Activated CD4-positive, alpha-beta T cell treated with anti-CD3 and anti-CD28 coated beads, Interleukin-2, amount 10 ng/mL, durations not matched to agents 7 days and 5 days (primary cell): ENCODE results near the gene TMEM79. TPM values are rescaled to one million over a fixed set of nuclear protein-coding genes. Genes with fewer than 3 reads are reported as not detected.

Experiments used
- CTCF ChIA-PET: fragments of 350-600 bp; sonication (Branson Sonifier 250); formaldehyde crosslinking; loops from one replicate; lab custom pipeline; 2021; ENCODE audit warnings: antibody characterized with exemption; lab: Charles Lee
- POLR2A ChIA-PET: fragments of 350-600 bp; sonication (Branson Sonifier 250); formaldehyde crosslinking; loops from one replicate; lab custom pipeline; 2021; ENCODE audit warnings: antibody characterized with exemption; lab: Charles Lee
- DNase-seq: peaks from one replicate; pipeline ENCODE4 v3.0.0-alpha.2; 2020
- H3K27ac Mint-ChIP-seq: one replicate; pipeline ENCODE4 v1.8.0; 2021; ENCODE audit warnings: mild to moderate bottlenecking, moderate library complexity, mixed read lengths
- H3K27me3 Mint-ChIP-seq: one replicate; pipeline ENCODE4 v1.8.0; 2021; ENCODE audit warnings: mixed read lengths
- H3K36me3 Mint-ChIP-seq: one replicate; pipeline ENCODE4 v1.8.0; 2021; ENCODE audit warnings: low read depth, mixed read lengths
- H3K4me1 Mint-ChIP-seq: one replicate; pipeline ENCODE4 v1.8.0; 2021; ENCODE audit warnings: mixed read lengths
- H3K4me3 Mint-ChIP-seq: one replicate; pipeline ENCODE4 v1.8.0; 2021; ENCODE audit warnings: mild to moderate bottlenecking, moderate library complexity, mixed read lengths
- H3K9me3 Mint-ChIP-seq: one replicate; pipeline ENCODE4 v1.8.0; 2021; ENCODE audit warnings: mixed read lengths
- total RNA-seq, 2 experiments: library from RNA; stranded (reverse); gene quantifications; one replicate each; pipeline ENCODE4 v1.2.3, GENCODE V29; 2021

The TMEM79 gene
- total RNA-seq, 2 experiments from 2014 or later, result 11.6 to 14.4 TPM

GRCh38 chr1:156289857-156290256 lies 5.7 kb downstream of the TMEM79 start:
- CTCF ChIA-PET, result no interaction called here
- no peak for DNase-seq
- no peak overlapping the region for H3K4me3 Mint-ChIP-seq
- H3K36me3 Mint-ChIP-seq, result peaks cover 16% of the 10 kb centered on the region
- H3K9me3 Mint-ChIP-seq, result no peaks in the 10 kb centered on the region
- peaks cover 11% of the 10 kb centered on the region for H3K4me1 Mint-ChIP-seq
- no peaks in the 10 kb centered on the region for H3K27me3 Mint-ChIP-seq
- POLR2A ChIA-PET, result no interaction called here
- H3K27ac Mint-ChIP-seq, result no peak overlapping the region

- Mint-ChIP-seq H3K9me3 (no peaks in the 10 kb centered on the region), H3K4me1 (peaks cover 20% of the 10 kb centered on the region), H3K27ac (peak overlapping the region; percentile 25), H3K4me3 (no peak overlapping the region), H3K36me3 (peaks cover 11% of the 10 kb centered on the region), H3K27me3 (no peaks in the 10 kb centered on the region)
- POLR2A ChIA-PET, result no interaction called here
- CTCF ChIA-PET, result interaction anchor here (1.6 kb wide), 1 partner anchor 8 kb away, joined by 6 read pairs; the partner anchor contains the start of gene SMG5
- peak; percentile 18 for DNase-seq
Measured at GRCh38 chr1:156291226-156292061, 7.3 kb downstream of the TMEM79 start.

- peaks cover 11% of the 10 kb centered on the region for H3K36me3 Mint-ChIP-seq
- H3K27me3 Mint-ChIP-seq, result no peaks in the 10 kb centered on the region
- ChIA-PET POLR2A (no interaction called here), CTCF (interaction anchor here (1.3 kb wide), 1 partner anchor 10 kb away, joined by 7 read pairs; the partner anchor contains the start of genes SMG5 and TMEM79)
- H3K9me3 Mint-ChIP-seq, result no peaks in the 10 kb centered on the region
- H3K4me1 Mint-ChIP-seq, result peaks cover 20% of the 10 kb centered on the region
- H3K27ac Mint-ChIP-seq, result no peak overlapping the region
- DNase-seq, result no peak
- no peak overlapping the region for H3K4me3 Mint-ChIP-seq
Measured at GRCh38 chr1:156293098-156293434, 8.9 kb downstream of the TMEM79 start.

GRCh38 chr1:156293895-156294294 lies 9.8 kb downstream of the TMEM79 start:
- Mint-ChIP-seq H3K27me3 (no peaks in the 10 kb centered on the region), H3K36me3 (peaks cover 9% of the 10 kb centered on the region), H3K4me3 (peak overlapping the region; percentile 13), H3K9me3 (no peaks in the 10 kb centered on the region), H3K4me1 (peaks cover 20% of the 10 kb centered on the region), H3K27ac (no peak overlapping the region)
- CTCF ChIA-PET, result interaction anchor here (1.0 to 1.3 kb wide), 2 partner anchors 11 to 13 kb away, joined by 3 to 7 read pairs; partner anchors contain the start of genes SMG5 and TMEM79
- POLR2A ChIA-PET, result no interaction called here
- DNase-seq, result no peak

GRCh38 chr1:156295391-156295947 lies 11.3 kb downstream of the TMEM79 start, which contains the start of gene GLMP:
TSS of gene GLMP (minus strand) at chr1:156295679. CDS start at chr1:156295645, 34 bp downstream.
- CTCF ChIA-PET, result interaction anchor here (0.7 to 1.1 kb wide), 4 partner anchors 14 to 174 kb away, joined by 3 to 4 read pairs (median 3); no protein-coding TSS in a partner anchor
- peaks cover 2% of the 10 kb centered on the region for H3K36me3 Mint-ChIP-seq
- POLR2A ChIA-PET, result no interaction called here
- H3K27me3 Mint-ChIP-seq, result no peaks in the 10 kb centered on the region
- H3K4me3 Mint-ChIP-seq, result peak within 1 kb of the TSS; percentile 86
- peak within 1 kb of the TSS; percentile 89 for H3K27ac Mint-ChIP-seq
- H3K9me3 Mint-ChIP-seq, result no peaks in the 10 kb centered on the region
- peak; percentile 76 for DNase-seq
- peaks cover 20% of the 10 kb centered on the region for H3K4me1 Mint-ChIP-seq

GRCh38 chr1:156298852-156299357 lies 14.8 kb downstream of the TMEM79 start, which contains the start of gene VHLL:
TSS of gene VHLL (minus strand) at chr1:156299307. CDS start at chr1:156299189, 118 bp downstream.
- ChIA-PET POLR2A (no interaction called here), CTCF (interaction anchor here (0.6 to 4.0 kb wide), 3 partner anchors 13 to 157 kb away, joined by 3 to 11 read pairs (median 3); partner anchors contain the start of genes SMG5 and TMEM79)
- Mint-ChIP-seq H3K4me1 (peaks cover 19% of the 10 kb centered on the region), H3K27me3 (no peaks in the 10 kb centered on the region), H3K9me3 (no peaks in the 10 kb centered on the region), H3K27ac (peak within 1 kb of the TSS; percentile 31), H3K4me3 (no peak within 1 kb of the TSS), H3K36me3 (no peaks in the 10 kb centered on the region)
- no peak for DNase-seq

GRCh38 chr1:156303241-156303640 lies 19.1 kb downstream of the TMEM79 start:
- Mint-ChIP-seq H3K27ac (no peak overlapping the region), H3K4me1 (peaks cover 1% of the 10 kb centered on the region), H3K9me3 (no peaks in the 10 kb centered on the region), H3K27me3 (no peaks in the 10 kb centered on the region), H3K36me3 (peaks cover 10% of the 10 kb centered on the region), H3K4me3 (no peak overlapping the region)
- ChIA-PET CTCF (interaction anchor here (0.7 to 1.6 kb wide), 3 partner anchors 16 to 41 kb away, joined by 3 to 4 read pairs (median 3); no protein-coding TSS in a partner anchor), POLR2A (no interaction called here)
- no peak for DNase-seq

- Mint-ChIP-seq H3K27me3 (no peaks in the 10 kb centered on the region), H3K4me1 (peaks cover 1% of the 10 kb centered on the region), H3K4me3 (no peak overlapping the region), H3K9me3 (no peaks in the 10 kb centered on the region), H3K27ac (no peak overlapping the region), H3K36me3 (peaks cover 19% of the 10 kb centered on the region)
- CTCF ChIA-PET, result interaction anchor here (0.6 to 1.3 kb wide), 2 partner anchors 20 to 374 kb away, joined by 3 read pairs; no protein-coding TSS in a partner anchor
- POLR2A ChIA-PET, result interaction anchor here (0.7 kb wide), 1 partner anchor 190 kb away, joined by 3 read pairs; no protein-coding TSS in a partner anchor
- DNase-seq, result no peak
Measured at GRCh38 chr1:156305215-156305614, 21.1 kb downstream of the TMEM79 start.

GRCh38 chr1:156308078-156308477 lies 24.0 kb downstream of the TMEM79 start:
- POLR2A ChIA-PET, result no interaction called here
- CTCF ChIA-PET, result interaction anchor here (1.2 to 1.3 kb wide), 2 partner anchors 25 to 211 kb away, joined by 3 to 4 read pairs; partner anchors contain the start of gene SMG5
- no peaks in the 10 kb centered on the region for H3K27me3 Mint-ChIP-seq
- peaks cover 1% of the 10 kb centered on the region for H3K4me1 Mint-ChIP-seq
- no peaks in the 10 kb centered on the region for H3K9me3 Mint-ChIP-seq
- H3K27ac Mint-ChIP-seq, result no peak overlapping the region
- no peak for DNase-seq
- H3K36me3 Mint-ChIP-seq, result peaks cover 37% of the 10 kb centered on the region
- H3K4me3 Mint-ChIP-seq, result no peak overlapping the region

GRCh38 chr1:156310962-156311361 lies 26.8 kb downstream of the TMEM79 start:
- ChIA-PET POLR2A (no interaction called here), CTCF (interaction anchor here (0.8 kb wide), 1 partner anchor 8 kb away, joined by 3 read pairs; no protein-coding TSS in a partner anchor)
- no peak for DNase-seq
- Mint-ChIP-seq H3K4me1 (no peaks in the 10 kb centered on the region), H3K4me3 (no peak overlapping the region), H3K27ac (no peak overlapping the region), H3K36me3 (peaks cover 50% of the 10 kb centered on the region), H3K9me3 (no peaks in the 10 kb centered on the region), H3K27me3 (no peaks in the 10 kb centered on the region)

- no peak overlapping the region for H3K4me3 Mint-ChIP-seq
- ChIA-PET POLR2A (no interaction called here), CTCF (interaction anchor here (0.5 to 1.0 kb wide), 4 partner anchors 10 to 33 kb away, joined by 3 to 4 read pairs (median 3); no protein-coding TSS in a partner anchor)
- no peaks in the 10 kb centered on the region for H3K27me3 Mint-ChIP-seq
- DNase-seq, result no peak
- no peaks in the 10 kb centered on the region for H3K4me1 Mint-ChIP-seq
- no peaks in the 10 kb centered on the region for H3K9me3 Mint-ChIP-seq
- no peak overlapping the region for H3K27ac Mint-ChIP-seq
- H3K36me3 Mint-ChIP-seq, result peaks cover 48% of the 10 kb centered on the region
Measured at GRCh38 chr1:156316909-156317308, 32.8 kb downstream of the TMEM79 start.

GRCh38 chr1:156319664-156320063 lies 35.5 kb downstream of the TMEM79 start:
- no peaks in the 10 kb centered on the region for H3K27me3 Mint-ChIP-seq
- POLR2A ChIA-PET, result no interaction called here

More at GRCh38 chr1:156319664-156320063, 35.5 kb downstream of the TMEM79 start:
- H3K4me3 Mint-ChIP-seq, result no peak overlapping the region
- H3K27ac Mint-ChIP-seq, result no peak overlapping the region
- no peaks in the 10 kb centered on the region for H3K9me3 Mint-ChIP-seq
- peak; percentile 43 for DNase-seq
- no peaks in the 10 kb centered on the region for H3K4me1 Mint-ChIP-seq
- CTCF ChIA-PET, result interaction anchor here (0.6 to 1.9 kb wide), 16 partner anchors 9 to 190 kb away, joined by 3 to 8 read pairs (median 4); partner anchors contain the start of gene CCT3
- peaks cover 43% of the 10 kb centered on the region for H3K36me3 Mint-ChIP-seq
